PC-9 (cell line): Measurements from ENCODE around the gene SPOCK3. TPM values are rescaled to one million over a fixed set of nuclear protein-coding genes. Genes with fewer than 3 reads are reported as not detected.

ENCODE experiments used
- BruUV-seq: library from RNA; stranded (reverse); fragments of 400-500 nt; replicated peaks from 2 replicates; lab custom pipeline; 2021; lab: Mats Ljungman, UMichigan
- CTCF ChIA-PET: fragments of 300-600 bp; sonication (Branson Sonifier 250); formaldehyde crosslinking; loops from one replicate; lab custom pipeline; 2022; ENCODE audit warnings: antibody characterized with exemption; lab: Charles Lee
- POLR2A ChIA-PET: fragments of 300-600 bp; sonication (Branson Sonifier 250); formaldehyde crosslinking; loops from one replicate; lab custom pipeline; 2022; ENCODE audit warnings: antibody characterized with exemption; ENCODE audit not compliant: unreplicated experiment; lab: Charles Lee
- DNase-seq, 2 experiments: peaks; one replicate each; pipeline versions ENCODE4 v3.0.0 to v3.0.0-alpha.2; 2015 to 2022; ENCODE audit warnings: mixed read lengths in 1 of 2
- H2AFZ ChIP-seq: fragments of 200-600 bp; sonication (generic); 2 replicates; pipeline ENCODE4 v1.8.1; 2017; ENCODE audit warnings: antibody characterized with exemption
- H3F3A ChIP-seq: fragments of 200-600 bp; sonication (generic); 2 replicates; pipeline ENCODE4 v1.8.1; 2017; ENCODE audit warnings: antibody characterized with exemption, mild to moderate bottlenecking, low read depth; ENCODE audit not compliant: insufficient read depth
- H3K27ac ChIP-seq: fragments of 200-600 bp; sonication (generic); 2 replicates; pipeline ENCODE4 v1.6.1; 2016; ENCODE audit warnings: mixed run types
- H3K27me3 ChIP-seq: fragments of 200-600 bp; sonication (generic); 2 replicates; pipeline ENCODE4 v1.6.1; 2016; ENCODE audit warnings: low read depth, mixed run types; ENCODE audit not compliant: insufficient read depth
- H3K36me3 ChIP-seq: fragments of 200-600 bp; sonication (generic); 2 replicates; pipeline ENCODE4 v1.6.1; 2016; ENCODE audit warnings: low read depth, mixed run types
- H3K4me1 ChIP-seq: fragments of 200-600 bp; sonication (generic); replicated peaks from 2 replicates; pipeline ENCODE4 v1.6.1; 2016; ENCODE audit warnings: mixed run types; ENCODE audit not compliant: insufficient read depth
- H3K4me2 ChIP-seq: fragments of 200-600 bp; sonication (generic); 2 replicates; pipeline ENCODE4 v1.6.1; 2017; ENCODE audit warnings: mixed run types
- H3K4me3 ChIP-seq: fragments of 200-600 bp; sonication (generic); 2 replicates; pipeline ENCODE4 v1.6.1; 2016; ENCODE audit warnings: mixed run types
- H3K79me2 ChIP-seq: fragments of 200-600 bp; sonication (generic); 2 replicates; pipeline ENCODE4 v1.6.1; 2017; ENCODE audit warnings: low read depth, mixed run types
- H3K9me2 ChIP-seq: fragments of 200-600 bp; sonication (generic); 2 replicates; pipeline ENCODE4 v1.8.1; 2017; ENCODE audit warnings: mild to moderate bottlenecking; ENCODE audit not compliant: insufficient read depth
- H3K9me3 ChIP-seq: fragments of 200-600 bp; sonication (generic); 2 replicates; pipeline ENCODE4 v1.8.1; 2016; ENCODE audit warnings: low read depth; ENCODE audit not compliant: insufficient read depth
- H4K20me1 ChIP-seq: fragments of 200-600 bp; sonication (generic); 2 replicates; pipeline ENCODE4 v1.8.1; 2017; ENCODE audit not compliant: insufficient read depth
- EZH2 ChIP-seq: fragments of 200-600 bp; sonication (generic); IDR thresholded peaks from 2 replicates; pipeline ENCODE4 v1.8.0; 2017; ENCODE audit warnings: antibody characterized with exemption, low read depth
- intact Hi-C: fragments of 100-400 bp; cut with micrococcal nuclease; formaldehyde crosslinking; loops from one replicate; pipeline ENCODE4 v1.10.0; 2022; ENCODE audit not compliant: unreplicated experiment
- total RNA-seq: library from RNA; stranded (reverse); gene quantifications from 2 replicates; pipeline ENCODE4 v1.2.3, GENCODE V29; 2021
- TF ChIP-seq, protein P1 (sequence below): fragments of 200-600 bp; sonication (generic); conservative IDR thresholded peaks from 2 replicates; pipeline ENCODE4 v1.6.1; 2017; ENCODE audit warnings: mixed run types, antibody characterized with exemption, mild to moderate bottlenecking, moderate library complexity

SPOCK3 gene
- total RNA-seq, 1 experiment from 2014 or later = not detected

DNA sequence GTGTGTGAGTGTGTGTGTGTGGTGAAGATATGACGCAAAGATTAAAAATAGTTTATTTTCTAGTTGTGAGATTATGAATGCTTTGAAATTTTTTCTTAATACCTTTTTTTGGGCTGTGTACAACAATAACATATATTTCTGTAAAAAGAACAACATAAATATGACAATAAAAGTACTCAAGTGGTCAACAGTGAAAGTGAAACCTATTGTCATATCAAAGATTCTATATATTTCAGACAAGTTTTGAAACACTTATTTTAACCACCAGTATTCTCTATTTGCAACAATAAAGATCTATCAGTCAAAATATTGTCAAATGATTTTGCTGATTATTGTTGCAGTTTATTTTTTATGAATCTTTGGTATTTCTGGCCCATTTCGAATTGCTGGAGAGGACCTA is 98.0 kb downstream of the SPOCK3 start:
- no peak overlapping the region for H3K27ac ChIP-seq

DNA sequence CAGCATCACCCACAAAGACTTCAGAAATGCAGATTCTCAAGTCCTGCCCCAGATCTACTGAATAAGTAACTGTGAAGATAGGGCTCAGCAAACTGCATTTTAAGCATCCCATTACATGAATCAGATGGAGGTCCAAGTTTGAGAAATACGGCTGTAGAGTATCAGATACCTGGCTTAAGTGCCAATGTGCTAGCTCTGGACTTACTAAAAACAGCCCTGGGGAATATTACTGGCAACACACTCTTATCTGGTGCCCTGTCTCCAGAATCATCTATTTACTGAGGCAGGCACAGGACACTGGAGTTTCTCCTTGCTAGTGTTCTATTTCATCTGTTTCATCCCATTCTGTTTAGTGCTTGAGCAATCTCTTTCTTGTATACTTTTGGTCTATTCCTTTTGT is 105.1 kb downstream of the SPOCK3 start:
- Histone ChIP-seq H3F3A (no peaks in the 10 kb centered on the region), H3K27me3 (no peaks in the 10 kb centered on the region), H3K27ac (no peak overlapping the region), H3K4me3 (no peak overlapping the region), H3K9me2 (no peaks in the 10 kb centered on the region), H3K79me2 (no peaks in the 10 kb centered on the region), H3K9me3 (no peaks in the 10 kb centered on the region), H4K20me1 (no peaks in the 10 kb centered on the region), H3K4me2 (no peak overlapping the region), H3K4me1 (no peaks in the 10 kb centered on the region), H3K36me3 (no peaks in the 10 kb centered on the region), H2AFZ (no peak overlapping the region)
- intact Hi-C loops = no loop called here
- ChIA-PET POLR2A (no interaction called here), CTCF (no interaction called here)
- BruUV-seq = no TSS peak
- DNase-seq = no peak
- TF ChIP-seq, protein P1, sequence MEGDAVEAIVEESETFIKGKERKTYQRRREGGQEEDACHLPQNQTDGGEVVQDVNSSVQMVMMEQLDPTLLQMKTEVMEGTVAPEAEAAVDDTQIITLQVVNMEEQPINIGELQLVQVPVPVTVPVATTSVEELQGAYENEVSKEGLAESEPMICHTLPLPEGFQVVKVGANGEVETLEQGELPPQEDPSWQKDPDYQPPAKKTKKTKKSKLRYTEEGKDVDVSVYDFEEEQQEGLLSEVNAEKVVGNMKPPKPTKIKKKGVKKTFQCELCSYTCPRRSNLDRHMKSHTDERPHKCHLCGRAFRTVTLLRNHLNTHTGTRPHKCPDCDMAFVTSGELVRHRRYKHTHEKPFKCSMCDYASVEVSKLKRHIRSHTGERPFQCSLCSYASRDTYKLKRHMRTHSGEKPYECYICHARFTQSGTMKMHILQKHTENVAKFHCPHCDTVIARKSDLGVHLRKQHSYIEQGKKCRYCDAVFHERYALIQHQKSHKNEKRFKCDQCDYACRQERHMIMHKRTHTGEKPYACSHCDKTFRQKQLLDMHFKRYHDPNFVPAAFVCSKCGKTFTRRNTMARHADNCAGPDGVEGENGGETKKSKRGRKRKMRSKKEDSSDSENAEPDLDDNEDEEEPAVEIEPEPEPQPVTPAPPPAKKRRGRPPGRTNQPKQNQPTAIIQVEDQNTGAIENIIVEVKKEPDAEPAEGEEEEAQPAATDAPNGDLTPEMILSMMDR = no peak
- no peak for TF ChIP-seq EZH2

More for the DNA sequence above, 98.0 kb downstream of the SPOCK3 start:
- no peaks in the 10 kb centered on the region for H3K79me2 ChIP-seq
- H3K9me2 ChIP-seq = no peaks in the 10 kb centered on the region
- ChIA-PET POLR2A (no interaction called here), CTCF (no interaction called here)
- no peak overlapping the region for H2AFZ ChIP-seq
- no peaks in the 10 kb centered on the region for H3K4me1 ChIP-seq
- H3K9me3 ChIP-seq = no peaks in the 10 kb centered on the region
- intact Hi-C loops = no loop called here
- H3F3A ChIP-seq = no peaks in the 10 kb centered on the region
- BruUV-seq = no TSS peak
- no peaks in the 10 kb centered on the region for H3K27me3 ChIP-seq
- H3K36me3 ChIP-seq = no peaks in the 10 kb centered on the region
- no peaks in the 10 kb centered on the region for H4K20me1 ChIP-seq
- no peak for DNase-seq
- H3K4me2 ChIP-seq = no peak overlapping the region
- no peak overlapping the region for H3K4me3 ChIP-seq
- TF ChIP-seq EZH2 = no peak
- TF ChIP-seq, protein P1 = no peak

DNA sequence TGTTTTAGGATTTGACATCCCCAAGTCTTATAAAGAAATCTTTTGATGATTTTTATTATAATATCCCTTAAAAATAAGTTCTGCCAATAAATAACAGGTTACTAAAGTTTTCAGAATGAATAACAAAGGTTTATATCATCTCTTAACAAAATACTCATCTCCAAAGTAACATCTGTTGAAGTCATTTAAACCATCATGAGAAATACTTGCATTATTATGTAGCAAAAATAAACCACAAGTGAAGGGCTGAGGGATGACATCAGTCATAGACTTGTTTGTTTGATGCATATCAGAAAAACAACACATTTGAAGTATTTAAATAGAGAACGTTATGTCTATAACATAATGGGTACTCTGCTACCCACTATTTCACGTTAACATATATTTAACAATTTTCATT is 114.9 kb downstream of the SPOCK3 start:
- no TSS peak for BruUV-seq
- Histone ChIP-seq H4K20me1 (no peaks in the 10 kb centered on the region), H3K27ac (no peak overlapping the region), H3K4me1 (no peaks in the 10 kb centered on the region), H3K4me3 (no peak overlapping the region), H3K9me2 (no peaks in the 10 kb centered on the region), H2AFZ (no peak overlapping the region), H3K27me3 (no peaks in the 10 kb centered on the region), H3K9me3 (no peaks in the 10 kb centered on the region), H3F3A (no peaks in the 10 kb centered on the region), H3K4me2 (no peak overlapping the region), H3K79me2 (no peaks in the 10 kb centered on the region), H3K36me3 (no peaks in the 10 kb centered on the region)
- DNase-seq = no peak
- POLR2A ChIA-PET = no interaction called here
- CTCF ChIA-PET = no interaction called here
- TF ChIP-seq, protein P1 = no peak
- TF ChIP-seq EZH2 = no peak
- intact Hi-C loops = no loop called here
